Left cardiac atrium (tissue), 4 donors: ENCODE measurements around the gene ESYT2. TPM values are rescaled to one million over a fixed set of nuclear protein-coding genes. Genes with fewer than 3 reads are reported as not detected.
"Not testable (repeated sequence)": the region's sequence is repeated elsewhere in the genome, so short reads cannot be mapped to it uniquely, and the experiment has no call there.

Experiments
- ATAC-seq, 2 donors: fragments of 200-7000 bp; cut with Tn5 transposase; one replicate each; pipeline ENCODE4 v1.9.1; 2020; ENCODE audit warnings: mild to moderate bottlenecking in 2 of 2, moderate library complexity in 2 of 2
- DNase-seq: peaks from one replicate; pipeline ENCODE4 v3.0.0-alpha.2; 2020
- intact Hi-C, 2 donors: fragments of 100-400 bp; cut with DNase I; formaldehyde crosslinking; loops; one replicate each; pipeline versions ENCODE4 v1.14.1 to v1.15.1; 2022 to 2023
- total RNA-seq, 2 donors: library from RNA; stranded (reverse); fragmentation: NEBNext Ultra II Directional; extraction: Animal tissue kit (Norgen Biotek cat#: 25700); gene quantifications; one replicate each; pipeline ENCODE4 v1.2.1, GENCODE V29; 2021
- donor health status: DM: no; HTN: yes; CAD: no.
- donor health status: DM: no; HTN: yes; CAD: no; lungs with severe emphysema.
- donor health status: DM: yes; HTN: yes; CAD: no.
- donor health status: Dilated cardiomyopathy.

The ESYT2 gene
- total RNA-seq, 2 donors from 2014 or later: 46.5 to 79.3 TPM

DNA sequence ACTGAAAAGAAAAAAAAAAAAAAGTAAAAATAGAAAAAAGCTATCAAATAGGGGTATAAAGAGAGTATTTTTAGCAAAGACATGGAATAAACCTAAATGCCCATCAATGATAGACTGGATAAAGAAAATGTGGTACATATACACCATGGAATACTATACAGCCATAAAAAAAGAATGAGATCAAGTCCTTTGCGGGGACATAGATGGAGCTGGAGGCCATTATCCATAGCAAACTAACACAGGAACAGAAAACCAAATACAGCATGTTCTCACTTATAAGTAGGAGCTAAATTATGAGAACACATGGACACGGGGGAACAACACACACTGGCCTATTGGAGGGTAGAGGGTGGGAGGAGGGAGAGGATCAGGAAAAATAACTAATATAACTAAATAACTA, 131.7 kb downstream of the ESYT2 start:
- DNase-seq, ATAC-seq: not testable (repeated sequence)
- intact Hi-C loops: loop anchor here (2.0 to 5.0 kb wide), 2 partner anchors 279 to 280 kb away; no protein-coding TSS in a partner anchor

DNA sequence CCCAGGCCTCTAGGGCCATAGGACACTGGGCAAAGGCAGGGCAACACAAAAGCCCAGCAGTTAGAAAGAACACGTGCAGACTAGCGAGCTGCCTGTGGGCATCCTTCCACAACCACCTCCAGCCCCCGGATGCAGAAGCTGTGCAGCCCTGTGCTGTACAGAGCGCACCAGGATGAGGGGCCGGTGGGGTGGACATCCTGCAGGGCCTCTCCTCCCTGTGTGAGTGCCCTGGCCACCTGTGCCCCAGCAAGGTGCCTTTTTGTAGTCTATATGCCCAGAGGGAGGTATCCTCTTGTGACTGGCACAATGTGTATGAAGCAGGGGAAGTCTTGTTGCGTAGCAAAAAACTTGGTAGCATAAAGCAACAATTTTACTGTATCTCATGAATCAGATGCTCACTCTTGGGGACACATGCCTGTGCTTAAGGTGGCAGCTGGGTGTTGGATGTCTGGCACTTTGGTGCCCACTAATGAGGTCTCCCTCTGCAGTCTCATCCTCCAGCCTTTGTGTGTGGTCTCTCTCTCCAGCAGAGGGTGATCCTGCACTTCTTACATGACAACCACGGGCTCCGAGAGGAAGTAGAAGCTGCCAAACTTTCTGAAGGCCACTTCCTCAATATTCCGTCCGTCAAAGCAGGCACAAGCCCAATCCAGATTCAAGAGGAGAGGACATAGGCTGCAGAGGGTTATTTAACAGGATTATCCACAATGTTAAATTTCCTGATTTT, 133.4 kb downstream of the ESYT2 start:
- DNase-seq (peak; percentile 72), ATAC-seq (peak; percentile 98)
- intact Hi-C loops: loop anchor here (2.0 to 5.0 kb wide), 2 partner anchors 281 kb away; no protein-coding TSS in a partner anchor

DNA sequence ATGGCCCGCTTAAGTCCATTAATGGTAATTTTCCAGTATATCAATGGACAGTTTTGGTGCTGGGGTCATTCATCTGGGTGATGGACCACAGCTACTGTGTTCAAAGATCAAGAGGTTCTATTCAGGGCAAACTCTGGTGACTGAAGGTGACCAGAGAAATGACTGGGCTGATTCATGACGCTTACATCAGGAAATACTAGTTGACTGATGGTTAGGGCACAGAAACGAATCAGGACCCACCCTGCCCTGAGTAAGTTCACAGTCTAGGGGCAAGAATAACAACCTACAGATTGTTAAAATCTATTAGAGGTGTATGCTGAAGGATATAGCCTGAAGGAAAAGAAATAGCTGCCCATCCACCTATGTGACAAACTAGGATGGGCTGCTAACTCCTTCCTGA, 134.3 kb downstream of the ESYT2 start:
- intact Hi-C loops: loop anchor here in 1 of 2 donors (5.0 kb wide), 1 partner anchor 282 kb away; no protein-coding TSS in a partner anchor
- ATAC-seq (no peak), DNase-seq (no peak)

DNA sequence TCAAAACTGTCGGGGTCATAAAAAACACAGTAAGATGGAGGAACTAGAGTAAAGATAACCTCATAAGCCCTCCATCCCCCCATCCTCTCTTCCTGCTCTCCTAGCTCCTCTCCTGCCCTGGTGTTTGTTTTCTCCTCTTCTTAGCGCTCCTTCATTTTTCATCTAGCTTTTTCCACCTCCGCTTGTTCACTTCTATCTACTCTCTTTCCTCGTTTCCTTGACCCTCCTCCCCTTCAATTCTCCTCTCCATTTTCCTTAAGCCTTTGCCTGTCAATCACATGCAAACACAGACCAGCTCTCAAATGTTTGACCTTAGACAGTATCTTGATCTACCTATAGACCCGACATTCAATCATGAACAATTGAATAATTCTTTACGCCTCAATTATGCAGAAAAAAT, 134.7 kb downstream of the ESYT2 start:
- intact Hi-C loops: loop anchor here in 1 of 2 donors (5.0 kb wide), 1 partner anchor 283 kb away; no protein-coding TSS in a partner anchor
- no peak for DNase-seq
- no peak for ATAC-seq

DNA sequence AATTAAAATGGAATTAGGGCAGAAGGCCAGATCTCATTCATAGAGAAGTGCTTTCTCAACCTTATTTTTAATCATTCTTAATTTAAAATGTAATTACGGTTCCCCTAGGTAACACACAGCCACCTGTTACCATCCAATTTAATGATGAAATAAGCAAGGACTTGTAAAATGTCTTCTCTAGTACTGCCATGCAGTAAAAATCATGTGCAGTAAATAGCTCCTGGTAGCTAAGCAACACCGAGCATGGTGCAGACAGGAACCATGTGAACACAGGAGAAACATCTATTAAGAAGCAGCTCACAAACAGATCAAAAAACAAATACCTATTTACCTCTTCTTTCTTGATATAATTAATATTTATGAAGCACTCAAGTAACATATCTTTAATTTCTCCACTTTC, 139.8 kb downstream of the ESYT2 start:
- ATAC-seq: no peak

DNA sequence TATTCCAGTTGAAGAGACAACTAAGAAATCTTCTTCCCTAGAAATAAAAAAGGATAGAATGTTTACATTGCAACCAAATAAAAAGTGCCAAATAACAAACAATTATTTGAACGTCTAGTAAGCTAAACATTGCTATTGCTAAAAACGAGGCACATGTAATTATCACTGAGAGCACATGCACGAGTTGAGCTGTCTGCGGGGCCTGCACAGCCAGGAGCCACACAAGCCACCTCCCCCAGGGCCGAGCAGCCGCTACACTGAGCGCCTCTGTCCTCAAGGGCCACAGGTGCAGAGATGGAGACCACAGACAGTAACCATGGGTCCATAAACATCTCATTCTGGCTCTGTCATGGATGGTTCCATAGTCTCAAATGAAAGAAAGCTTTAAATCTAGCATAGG, 141.9 kb downstream of the ESYT2 start:
- ATAC-seq (no peak), DNase-seq (no peak)
- intact Hi-C loops: no loop called here

More for the DNA sequence above, 139.8 kb downstream of the ESYT2 start:
- DNase-seq: no peak
- intact Hi-C loops: no loop called here

DNA sequence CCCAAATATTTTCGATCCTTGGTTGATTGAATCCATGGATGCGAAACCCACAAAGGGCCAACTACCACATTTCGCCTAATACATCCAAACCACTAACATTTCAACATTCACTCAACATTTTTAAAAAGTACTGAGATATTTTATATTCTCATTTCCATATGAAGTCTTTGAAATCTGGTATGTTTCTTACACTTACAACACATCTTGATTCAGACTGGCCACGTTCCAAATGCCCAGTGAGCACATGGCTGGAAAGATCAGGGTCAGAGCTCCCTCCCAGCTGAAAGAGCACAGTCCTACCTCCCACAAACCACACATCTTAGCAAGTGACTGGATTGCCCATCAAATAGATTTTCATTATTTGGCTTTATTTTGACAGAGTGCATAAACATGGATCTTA, 143.6 kb downstream of the ESYT2 start:
- DNase-seq (no peak), ATAC-seq (no peak)
- intact Hi-C loops: no loop called here

DNA sequence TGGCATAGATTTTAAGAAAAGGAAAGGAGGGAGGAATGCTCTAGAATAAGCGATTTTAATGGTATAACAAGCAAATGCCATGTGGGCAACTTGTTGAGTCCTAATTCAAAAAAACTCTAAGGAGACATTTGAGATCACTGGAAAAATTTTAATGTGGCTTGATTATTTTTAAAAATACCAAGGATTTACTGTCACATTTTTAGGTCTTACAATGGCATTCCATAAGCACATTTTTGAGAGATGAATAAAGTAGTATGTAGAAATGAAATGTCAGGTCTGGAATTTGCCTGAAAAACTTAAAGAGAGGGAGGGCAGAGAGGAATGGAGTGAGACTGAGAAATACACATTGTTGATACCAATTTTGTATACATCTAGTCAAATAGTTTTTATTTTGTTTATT, 145.0 kb downstream of the ESYT2 start:
- ATAC-seq: no peak
- intact Hi-C loops: no loop called here
- no peak for DNase-seq

DNA sequence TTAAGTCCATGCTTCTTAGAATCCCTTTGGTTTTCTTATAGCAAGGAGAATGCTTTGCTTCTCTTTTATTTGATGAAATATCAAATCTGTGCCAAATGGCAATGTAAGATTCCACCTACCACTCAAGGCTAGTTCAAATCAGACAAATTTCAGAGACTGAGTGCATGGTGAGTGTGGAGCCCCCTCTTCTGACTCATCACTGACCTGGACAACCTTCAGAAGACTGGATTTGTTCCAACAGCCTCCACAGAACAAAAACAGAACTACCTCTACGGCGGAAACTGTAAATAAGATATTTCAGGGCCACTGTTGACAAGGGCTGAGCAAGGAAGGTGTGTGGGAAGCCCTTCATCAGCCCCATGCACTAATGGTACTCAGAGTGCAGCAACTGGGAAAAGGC, 145.8 kb downstream of the ESYT2 start:
- DNase-seq (no peak), ATAC-seq (no peak)
- intact Hi-C loops: no loop called here

DNA sequence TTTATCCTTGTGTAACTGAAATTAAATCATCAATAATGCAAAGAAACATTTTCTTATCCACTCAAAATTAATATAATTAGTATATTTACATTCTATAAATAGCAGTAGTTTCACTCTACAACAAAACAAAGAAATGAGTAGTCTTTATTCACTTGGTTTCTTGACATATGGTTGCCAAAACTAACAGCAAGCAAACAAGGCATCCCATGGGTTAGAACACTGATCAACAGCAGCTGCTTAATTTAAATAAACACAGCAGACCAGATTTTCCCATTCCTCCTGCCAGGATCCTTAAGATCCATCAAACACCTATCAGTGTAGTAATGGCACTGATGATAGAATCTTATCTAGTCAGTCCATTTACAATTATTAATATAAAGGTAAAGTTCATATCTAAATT, 146.9 kb downstream of the ESYT2 start:
- DNase-seq (no peak), ATAC-seq (no peak)
- intact Hi-C loops: no loop called here

Other genes starting within 250 kb of the ESYT2 start
- 1 to 10 TPM; 1.9 to 2.3 TPM for gene PTPRN2, start 241.7 kb downstream of the ESYT2 start, total RNA-seq
- gene NCAPG2, start 124.7 kb downstream of the ESYT2 start, total RNA-seq: 1 to 10 TPM; 6.4 to 8.6 TPM
- gene DYNC2I1, start 27.0 kb upstream of the ESYT2 start, total RNA-seq: 10 to 100 TPM; 22.0 to 33.5 TPM